OCI-LY1 (cell line): ENCODE results near the gene BTG4.

Source experiments
- EZH2 ChIP-seq: fragments of 200-600 bp; sonication (generic), shearing (Covaris generic); IDR thresholded peaks from 2 replicates; pipeline ENCODE4 v1.8.0; 2017; ENCODE audit warnings: borderline replicate concordance, mixed run types, mild to moderate bottlenecking, antibody characterized with exemption, low read length, moderate library complexity, mixed read lengths
- TF ChIP-seq, protein P1 (sequence below): fragments of 200-600 bp; sonication (generic), shearing (Covaris generic); IDR thresholded peaks from 2 replicates; pipeline ENCODE4 v1.5.1; 2017; ENCODE audit warnings: mild to moderate bottlenecking, antibody characterized with exemption, low read length, moderate library complexity, mixed read lengths

DNA sequence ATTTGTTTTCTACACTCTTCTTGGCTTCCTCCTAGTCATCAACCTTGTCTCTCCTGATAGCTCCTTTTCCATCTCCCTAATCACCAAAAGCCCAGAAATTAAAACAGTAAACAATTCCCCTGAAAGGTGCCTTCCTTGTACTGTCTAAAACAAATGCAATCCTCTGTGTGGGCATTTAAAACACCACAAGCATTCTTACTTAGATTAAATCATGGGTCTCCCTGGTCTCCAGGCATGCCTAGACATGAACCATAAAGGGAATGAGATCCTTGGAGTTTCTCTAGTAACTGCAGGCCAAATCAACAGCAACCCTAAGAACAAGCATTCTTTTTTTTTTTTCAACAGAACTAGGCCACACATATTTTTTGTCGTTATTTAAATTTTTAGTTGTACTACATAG, 1.9 kb downstream of the BTG4 start:
- TF ChIP-seq, protein P1, sequence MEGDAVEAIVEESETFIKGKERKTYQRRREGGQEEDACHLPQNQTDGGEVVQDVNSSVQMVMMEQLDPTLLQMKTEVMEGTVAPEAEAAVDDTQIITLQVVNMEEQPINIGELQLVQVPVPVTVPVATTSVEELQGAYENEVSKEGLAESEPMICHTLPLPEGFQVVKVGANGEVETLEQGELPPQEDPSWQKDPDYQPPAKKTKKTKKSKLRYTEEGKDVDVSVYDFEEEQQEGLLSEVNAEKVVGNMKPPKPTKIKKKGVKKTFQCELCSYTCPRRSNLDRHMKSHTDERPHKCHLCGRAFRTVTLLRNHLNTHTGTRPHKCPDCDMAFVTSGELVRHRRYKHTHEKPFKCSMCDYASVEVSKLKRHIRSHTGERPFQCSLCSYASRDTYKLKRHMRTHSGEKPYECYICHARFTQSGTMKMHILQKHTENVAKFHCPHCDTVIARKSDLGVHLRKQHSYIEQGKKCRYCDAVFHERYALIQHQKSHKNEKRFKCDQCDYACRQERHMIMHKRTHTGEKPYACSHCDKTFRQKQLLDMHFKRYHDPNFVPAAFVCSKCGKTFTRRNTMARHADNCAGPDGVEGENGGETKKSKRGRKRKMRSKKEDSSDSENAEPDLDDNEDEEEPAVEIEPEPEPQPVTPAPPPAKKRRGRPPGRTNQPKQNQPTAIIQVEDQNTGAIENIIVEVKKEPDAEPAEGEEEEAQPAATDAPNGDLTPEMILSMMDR, result no peak
- TF ChIP-seq EZH2, result no peak
